Thyroid gland (tissue), 4 donors: ENCODE results near the gene KRT15.

ENCODE experiments used
- POLR2A ChIP-seq, 2 donors: fragments of 450-650 bp; IDR thresholded peaks; one replicate each; pipeline ENCODE4 v1.6.1; 2017; ENCODE audit warnings: antibody characterized with exemption in 2 of 2, mild to moderate bottlenecking in 2 of 2, moderate library complexity in 1 of 2
- TF ChIP-seq, protein P1 (sequence below), 6 experiments: fragments of 200-600 bp in 3 of 6; fragments of 450-650 bp in 3 of 6; sonication (generic) in 3 of 6; IDR thresholded peaks; one replicate each; pipeline ENCODE4 v1.5.1; 2016 to 2019; ENCODE audit warnings: antibody characterized with exemption in 6 of 6, mild to moderate bottlenecking in 2 of 6, inconsistent platforms in 1 of 6, moderate library complexity in 1 of 6

DNA sequence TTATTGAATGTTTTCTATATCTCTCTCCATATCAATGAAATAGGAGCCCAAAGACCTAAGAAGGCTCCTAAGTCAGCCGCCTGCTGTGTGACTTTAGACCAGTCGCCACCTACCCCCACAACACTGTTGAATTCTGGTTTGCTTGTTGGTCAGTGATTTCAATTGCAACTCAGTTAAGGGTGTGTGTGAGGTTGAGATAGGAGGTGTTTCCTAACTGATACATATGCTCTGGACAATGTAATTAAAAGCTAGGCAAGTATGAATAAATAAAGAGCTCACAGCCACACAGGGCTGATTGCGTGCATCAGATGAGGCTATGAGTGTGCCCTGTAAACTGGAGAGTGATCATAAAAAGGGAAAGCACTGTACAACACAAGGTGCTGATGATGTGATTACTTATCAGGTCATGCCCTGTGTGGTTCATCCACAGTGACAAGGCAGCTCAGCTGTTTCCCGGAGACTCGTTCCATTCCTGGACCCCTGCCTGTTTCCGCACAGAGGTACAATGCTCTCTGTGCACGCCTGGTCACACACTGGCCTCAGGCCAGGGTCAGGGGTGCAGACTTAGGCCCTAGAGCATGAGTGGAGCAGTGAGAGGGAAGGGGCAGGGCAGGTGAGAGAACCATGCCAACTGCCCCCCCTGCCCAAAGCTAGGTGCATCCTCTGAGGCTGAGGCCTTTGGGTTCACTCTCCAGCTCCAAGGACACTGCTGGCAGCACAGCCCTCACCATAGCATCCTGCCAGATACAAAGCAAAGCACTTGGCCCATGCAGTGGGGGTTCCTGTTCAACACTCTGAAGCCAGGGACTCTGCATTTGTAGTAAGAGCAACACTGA is 34.5 kb downstream of the KRT15 start:
- TF ChIP-seq, protein P1, sequence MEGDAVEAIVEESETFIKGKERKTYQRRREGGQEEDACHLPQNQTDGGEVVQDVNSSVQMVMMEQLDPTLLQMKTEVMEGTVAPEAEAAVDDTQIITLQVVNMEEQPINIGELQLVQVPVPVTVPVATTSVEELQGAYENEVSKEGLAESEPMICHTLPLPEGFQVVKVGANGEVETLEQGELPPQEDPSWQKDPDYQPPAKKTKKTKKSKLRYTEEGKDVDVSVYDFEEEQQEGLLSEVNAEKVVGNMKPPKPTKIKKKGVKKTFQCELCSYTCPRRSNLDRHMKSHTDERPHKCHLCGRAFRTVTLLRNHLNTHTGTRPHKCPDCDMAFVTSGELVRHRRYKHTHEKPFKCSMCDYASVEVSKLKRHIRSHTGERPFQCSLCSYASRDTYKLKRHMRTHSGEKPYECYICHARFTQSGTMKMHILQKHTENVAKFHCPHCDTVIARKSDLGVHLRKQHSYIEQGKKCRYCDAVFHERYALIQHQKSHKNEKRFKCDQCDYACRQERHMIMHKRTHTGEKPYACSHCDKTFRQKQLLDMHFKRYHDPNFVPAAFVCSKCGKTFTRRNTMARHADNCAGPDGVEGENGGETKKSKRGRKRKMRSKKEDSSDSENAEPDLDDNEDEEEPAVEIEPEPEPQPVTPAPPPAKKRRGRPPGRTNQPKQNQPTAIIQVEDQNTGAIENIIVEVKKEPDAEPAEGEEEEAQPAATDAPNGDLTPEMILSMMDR (IDR thresholded peaks at IDR 0.05), result no peak
- no peak for TF ChIP-seq POLR2A (IDR thresholded peaks at IDR 0.05)
